HFFc6 (cell line): Measurements from ENCODE around the gene GALNT17. TPM values are rescaled to one million over a fixed set of nuclear protein-coding genes. Genes with fewer than 3 reads are reported as not detected.

Experiments used
- DNase-seq: peaks from one replicate; pipeline ENCODE4 v3.0.0-alpha.2; 2018
- H3K27ac Mint-ChIP-seq: 2 replicates; pipeline ENCODE4 v1.8.0; 2020; ENCODE audit warnings: mild to moderate bottlenecking, mixed read lengths
- H3K27me3 Mint-ChIP-seq: 2 replicates; pipeline ENCODE4 v1.8.0; 2021; ENCODE audit warnings: mild to moderate bottlenecking, moderate library complexity, mixed read lengths; ENCODE audit not compliant: insufficient read depth
- H3K36me3 Mint-ChIP-seq: 2 replicates; pipeline ENCODE4 v1.8.0; 2021; ENCODE audit warnings: low read depth, mixed read lengths
- H3K4me1 Mint-ChIP-seq: 2 replicates; pipeline ENCODE4 v1.8.0; 2020; ENCODE audit warnings: low read depth, mixed read lengths
- H3K4me3 Mint-ChIP-seq: 2 replicates; pipeline ENCODE4 v1.8.0; 2020; ENCODE audit warnings: mild to moderate bottlenecking, moderate library complexity, mixed read lengths
- H3K9me3 Mint-ChIP-seq: 2 replicates; pipeline ENCODE4 v1.8.0; 2020; ENCODE audit warnings: mild to moderate bottlenecking, mixed read lengths
- total RNA-seq, 6 experiments: library from RNA; stranded (reverse); fragmentation: NEBNext Ultra II Directional; extraction: Animal tissue kit (Norgen Biotek cat#: 25700); gene quantifications; 2 replicates in 1 of 6; 3 replicates in 5 of 6; pipeline ENCODE4 v1.2.3, GENCODE V29; 2021
- TF ChIP-seq, protein P1 (sequence below): fragments of 200-600 bp; sonication (generic); IDR thresholded peaks from 2 replicates; pipeline ENCODE4 v1.5.0; 2021; ENCODE audit warnings: antibody characterized with exemption, mild to moderate bottlenecking

Gene GALNT17
- total RNA-seq, 6 experiments from 2014 or later, result not detected

DNA sequence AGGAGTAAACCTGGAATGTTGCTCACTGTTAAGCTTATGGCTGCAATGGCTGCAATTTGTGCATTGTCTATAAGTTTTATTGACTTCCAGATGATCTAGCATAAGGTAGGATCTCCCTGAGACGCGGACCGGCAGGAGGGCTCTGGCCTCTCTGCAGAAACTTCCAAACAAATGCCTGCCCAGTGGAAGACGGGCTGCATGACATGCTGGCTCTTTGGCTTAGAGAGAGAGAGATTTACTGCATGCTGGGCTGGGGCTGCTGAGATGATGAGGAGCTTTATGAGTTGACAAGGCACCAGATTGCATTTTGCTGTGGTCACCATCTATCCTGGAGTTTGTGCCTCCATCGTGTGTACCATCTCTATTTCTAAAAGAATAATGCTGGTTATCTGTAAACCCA is 193.2 kb downstream of the GALNT17 start:
- TF ChIP-seq, protein P1, sequence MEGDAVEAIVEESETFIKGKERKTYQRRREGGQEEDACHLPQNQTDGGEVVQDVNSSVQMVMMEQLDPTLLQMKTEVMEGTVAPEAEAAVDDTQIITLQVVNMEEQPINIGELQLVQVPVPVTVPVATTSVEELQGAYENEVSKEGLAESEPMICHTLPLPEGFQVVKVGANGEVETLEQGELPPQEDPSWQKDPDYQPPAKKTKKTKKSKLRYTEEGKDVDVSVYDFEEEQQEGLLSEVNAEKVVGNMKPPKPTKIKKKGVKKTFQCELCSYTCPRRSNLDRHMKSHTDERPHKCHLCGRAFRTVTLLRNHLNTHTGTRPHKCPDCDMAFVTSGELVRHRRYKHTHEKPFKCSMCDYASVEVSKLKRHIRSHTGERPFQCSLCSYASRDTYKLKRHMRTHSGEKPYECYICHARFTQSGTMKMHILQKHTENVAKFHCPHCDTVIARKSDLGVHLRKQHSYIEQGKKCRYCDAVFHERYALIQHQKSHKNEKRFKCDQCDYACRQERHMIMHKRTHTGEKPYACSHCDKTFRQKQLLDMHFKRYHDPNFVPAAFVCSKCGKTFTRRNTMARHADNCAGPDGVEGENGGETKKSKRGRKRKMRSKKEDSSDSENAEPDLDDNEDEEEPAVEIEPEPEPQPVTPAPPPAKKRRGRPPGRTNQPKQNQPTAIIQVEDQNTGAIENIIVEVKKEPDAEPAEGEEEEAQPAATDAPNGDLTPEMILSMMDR, result no peak
- H3K4me1 Mint-ChIP-seq, result no peaks in the 10 kb centered on the region
- H3K4me3 Mint-ChIP-seq, result no peak overlapping the region
- H3K27me3 Mint-ChIP-seq, result no peaks in the 10 kb centered on the region; the same call in 1 of the 2 replicates
- H3K9me3 Mint-ChIP-seq, result peaks cover 47% of the 10 kb centered on the region
- H3K27ac Mint-ChIP-seq, result no peak overlapping the region
- no peak for DNase-seq
- no peaks in the 10 kb centered on the region for H3K36me3 Mint-ChIP-seq

DNA sequence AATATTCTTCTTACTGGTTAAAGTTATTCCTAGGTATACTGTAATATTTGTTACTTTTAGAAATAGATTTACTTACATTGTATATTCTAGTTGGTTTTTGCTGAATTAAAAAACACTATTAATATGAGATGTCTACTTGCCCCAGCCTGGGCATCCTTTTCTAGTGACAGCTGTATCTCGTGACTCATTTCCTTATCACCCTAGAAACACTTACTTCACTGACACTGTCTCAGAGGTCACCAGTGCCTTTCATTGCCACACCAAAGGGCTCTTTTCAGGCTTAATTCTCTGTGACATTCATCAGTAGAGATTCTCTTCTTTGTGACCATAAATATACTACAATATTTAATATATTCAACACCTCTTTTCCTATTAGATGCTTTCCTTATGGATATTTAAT is 194.7 kb downstream of the GALNT17 start:
- no peak for DNase-seq
- TF ChIP-seq, protein P1, result no peak
- Mint-ChIP-seq H3K27ac (no peak overlapping the region), H3K36me3 (0 out of 2 replicates have a peak, but pooled peaks cover 6% of the 10 kb centered on the region), H3K4me1 (no peaks in the 10 kb centered on the region), H3K9me3 (peaks cover 49% of the 10 kb centered on the region), H3K4me3 (no peak overlapping the region), H3K27me3 (no peaks in the 10 kb centered on the region; the same call in 1 of the 2 replicates)

DNA sequence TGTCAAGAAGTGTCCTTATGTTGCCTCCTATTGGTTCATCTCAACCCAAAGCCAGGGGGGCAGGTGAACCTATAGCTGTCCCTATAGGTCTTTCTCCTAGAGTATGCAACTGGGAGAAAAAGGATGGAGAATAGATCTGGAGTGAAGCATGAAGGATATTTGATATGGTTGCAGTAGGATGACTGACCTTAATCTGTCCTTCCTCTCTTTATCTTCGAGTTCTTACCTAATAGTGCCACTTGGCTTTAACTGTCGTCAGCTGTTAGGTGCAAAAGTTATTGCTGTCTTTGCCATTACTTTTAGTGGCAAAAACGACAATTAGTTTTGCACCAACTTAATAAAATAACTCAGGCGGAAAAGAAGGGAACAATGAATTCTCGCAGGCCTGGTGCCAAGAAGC is 196.0 kb downstream of the GALNT17 start:
- Mint-ChIP-seq H3K9me3 (peaks cover 42% of the 10 kb centered on the region), H3K27ac (no peak overlapping the region)

DNA sequence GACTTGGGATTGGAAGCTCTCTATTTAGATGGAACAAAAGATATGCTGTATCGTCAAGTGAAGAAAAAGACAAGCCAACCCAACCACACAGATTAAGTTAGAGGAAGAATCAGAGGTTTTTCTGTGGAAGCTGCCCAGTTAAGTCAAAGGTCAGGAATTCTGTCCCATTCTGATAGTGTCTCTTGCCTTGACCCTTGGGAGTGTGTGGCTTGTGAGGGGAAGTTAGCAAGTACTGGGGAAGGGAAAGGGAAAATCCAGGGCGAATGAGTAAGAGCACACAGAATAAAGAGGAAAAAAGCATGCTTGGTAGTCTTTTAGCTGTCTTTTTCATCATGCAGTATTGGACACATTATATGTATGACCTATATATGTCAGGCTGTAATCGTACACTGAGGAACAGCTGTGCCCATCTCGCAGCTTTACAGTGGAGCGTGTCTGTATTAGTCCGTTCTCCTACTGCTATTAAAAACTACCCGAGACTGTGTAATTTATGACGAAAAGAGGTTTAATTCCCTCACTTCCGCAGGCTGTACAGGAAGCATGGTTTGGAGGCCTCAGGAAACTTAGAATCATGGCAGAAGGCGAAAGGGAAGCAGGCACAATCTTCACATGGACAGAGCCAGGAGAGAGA is 197.2 kb downstream of the GALNT17 start:
- TF ChIP-seq, protein P1, result no peak
- H3K4me1 Mint-ChIP-seq, result no peaks in the 10 kb centered on the region
- H3K27me3 Mint-ChIP-seq, result no peaks in the 10 kb centered on the region
- DNase-seq, result no peak
- H3K27ac Mint-ChIP-seq, result no peak overlapping the region
- 0 out of 2 replicates have a peak, but pooled peaks cover 6% of the 10 kb centered on the region for H3K36me3 Mint-ChIP-seq
- no peak overlapping the region for H3K4me3 Mint-ChIP-seq
- peaks cover 42% of the 10 kb centered on the region for H3K9me3 Mint-ChIP-seq

More for the DNA sequence above, 196.0 kb downstream of the GALNT17 start:
- H3K4me3 Mint-ChIP-seq, result no peak overlapping the region
- TF ChIP-seq, protein P1, result no peak
- H3K36me3 Mint-ChIP-seq, result 0 out of 2 replicates have a peak, but pooled peaks cover 6% of the 10 kb centered on the region
- no peak for DNase-seq
- no peaks in the 10 kb centered on the region for H3K27me3 Mint-ChIP-seq
- H3K4me1 Mint-ChIP-seq, result no peaks in the 10 kb centered on the region

DNA sequence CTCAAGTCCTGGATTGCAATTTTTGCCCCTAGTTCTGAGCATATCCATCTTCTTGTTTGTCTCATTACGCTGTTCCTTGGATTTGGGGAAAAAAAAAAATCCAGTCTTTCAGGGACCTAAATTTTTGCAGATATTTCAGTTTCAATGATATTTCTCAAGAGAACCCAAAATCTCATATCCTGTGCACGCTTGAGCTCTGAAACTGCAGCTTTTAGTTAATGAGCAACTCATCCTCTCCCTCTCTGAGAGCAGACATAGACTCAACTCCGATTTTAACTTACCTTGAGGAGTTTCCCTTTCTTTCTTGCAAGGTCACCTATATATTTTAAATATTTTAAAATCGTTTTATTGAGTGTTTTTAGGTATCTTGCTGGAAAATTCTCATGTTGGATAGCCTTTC is 200.3 kb downstream of the GALNT17 start:
- Mint-ChIP-seq H3K9me3 (peaks cover 46% of the 10 kb centered on the region), H3K4me3 (no peak overlapping the region), H3K4me1 (no peaks in the 10 kb centered on the region), H3K27ac (no peak overlapping the region), H3K36me3 (0 out of 2 replicates have a peak, but pooled peaks cover 6% of the 10 kb centered on the region), H3K27me3 (no peaks in the 10 kb centered on the region)
- no peak for DNase-seq
- TF ChIP-seq, protein P1, result no peak
